ENCODE measurements around the gene OR12D2. TPM values are rescaled to one million over a fixed set of nuclear protein-coding genes. Genes with fewer than 3 reads are reported as not detected.
"Not testable (repeated sequence)": the region's sequence is repeated elsewhere in the genome, so short reads cannot be mapped to it uniquely, and the experiment has no call there.

OR12D2 gene
- total RNA-seq, 2 donors from 2014 or later, result not detected

DNA sequence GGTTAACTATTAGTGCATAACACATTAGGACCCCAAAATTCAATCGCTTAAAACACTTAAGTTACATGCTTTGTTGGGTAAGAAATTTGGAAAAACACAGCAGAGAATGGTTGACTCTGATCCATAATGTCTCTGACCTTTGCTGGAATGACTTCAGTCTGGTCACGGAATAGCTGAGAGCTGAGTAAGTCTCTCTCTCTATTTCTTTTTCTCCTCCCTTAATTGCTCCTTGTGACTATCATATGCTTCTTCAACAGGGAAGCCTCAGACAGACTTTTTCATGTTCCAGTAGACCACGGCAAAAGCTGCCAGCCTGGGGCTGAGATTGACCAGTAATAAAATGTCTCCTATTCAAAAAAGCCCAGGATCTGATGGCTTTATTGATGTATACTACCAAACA, 24.1 kb downstream of the OR12D2 start:
- no peaks in the 10 kb centered on the region for H3K9me3 ChIP-seq
- no peaks in the 10 kb centered on the region for H3K27me3 ChIP-seq (replicated peaks; ENCODE audit: insufficient read depth)
- H3K36me3 ChIP-seq, result no peaks in the 10 kb centered on the region
- H3K4me3 ChIP-seq, result no peak overlapping the region
- DNase-seq (ENCODE audit: low spot score) (no peak), ATAC-seq (ENCODE audit: insufficient number of reproducible peaks, low FRiP score, low read depth) (no peak)
- H3K4me1 ChIP-seq (ENCODE audit: control insufficient read depth in 1 of 2, low read depth in 2 of 2), result no peaks in the 10 kb centered on the region
- no peak overlapping the region for H3K27ac ChIP-seq
- TF ChIP-seq, protein P1, sequence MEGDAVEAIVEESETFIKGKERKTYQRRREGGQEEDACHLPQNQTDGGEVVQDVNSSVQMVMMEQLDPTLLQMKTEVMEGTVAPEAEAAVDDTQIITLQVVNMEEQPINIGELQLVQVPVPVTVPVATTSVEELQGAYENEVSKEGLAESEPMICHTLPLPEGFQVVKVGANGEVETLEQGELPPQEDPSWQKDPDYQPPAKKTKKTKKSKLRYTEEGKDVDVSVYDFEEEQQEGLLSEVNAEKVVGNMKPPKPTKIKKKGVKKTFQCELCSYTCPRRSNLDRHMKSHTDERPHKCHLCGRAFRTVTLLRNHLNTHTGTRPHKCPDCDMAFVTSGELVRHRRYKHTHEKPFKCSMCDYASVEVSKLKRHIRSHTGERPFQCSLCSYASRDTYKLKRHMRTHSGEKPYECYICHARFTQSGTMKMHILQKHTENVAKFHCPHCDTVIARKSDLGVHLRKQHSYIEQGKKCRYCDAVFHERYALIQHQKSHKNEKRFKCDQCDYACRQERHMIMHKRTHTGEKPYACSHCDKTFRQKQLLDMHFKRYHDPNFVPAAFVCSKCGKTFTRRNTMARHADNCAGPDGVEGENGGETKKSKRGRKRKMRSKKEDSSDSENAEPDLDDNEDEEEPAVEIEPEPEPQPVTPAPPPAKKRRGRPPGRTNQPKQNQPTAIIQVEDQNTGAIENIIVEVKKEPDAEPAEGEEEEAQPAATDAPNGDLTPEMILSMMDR (IDR thresholded peaks at IDR 0.05), result no peak

DNA sequence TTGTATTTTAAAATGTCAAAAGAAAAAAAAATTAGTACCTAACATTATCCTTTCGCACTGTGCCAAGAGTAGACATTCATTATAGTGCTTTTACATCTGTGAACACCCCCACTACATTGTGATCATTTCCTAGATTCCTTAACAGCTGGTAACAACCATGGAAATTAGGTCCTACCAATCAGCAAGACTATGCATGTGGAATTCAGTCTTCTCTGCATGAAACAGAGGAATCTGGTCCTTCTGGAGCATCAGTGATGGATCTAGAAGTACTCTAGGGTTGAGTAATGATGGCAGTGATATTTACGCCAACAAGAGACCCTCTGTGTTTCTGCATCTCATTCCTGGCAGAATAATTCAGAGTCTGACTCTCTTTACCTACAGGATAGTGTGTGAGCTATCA, 28.7 kb downstream of the OR12D2 start:
- TF ChIP-seq, protein P1 (IDR thresholded peaks at IDR 0.05), result no peak
- H3K27ac ChIP-seq, result no peak overlapping the region
- H3K36me3 ChIP-seq, result no peaks in the 10 kb centered on the region
- ATAC-seq (ENCODE audit: insufficient number of reproducible peaks, low FRiP score, low read depth), result no peak
- H3K27me3 ChIP-seq (replicated peaks; ENCODE audit: insufficient read depth), result no peaks in the 10 kb centered on the region
- DNase-seq (ENCODE audit: low spot score), result no peak
- no peaks in the 10 kb centered on the region for H3K9me3 ChIP-seq
- no peaks in the 10 kb centered on the region for H3K4me1 ChIP-seq (ENCODE audit: control insufficient read depth in 1 of 2, low read depth in 2 of 2)
- H3K4me3 ChIP-seq, result no peak overlapping the region

DNA sequence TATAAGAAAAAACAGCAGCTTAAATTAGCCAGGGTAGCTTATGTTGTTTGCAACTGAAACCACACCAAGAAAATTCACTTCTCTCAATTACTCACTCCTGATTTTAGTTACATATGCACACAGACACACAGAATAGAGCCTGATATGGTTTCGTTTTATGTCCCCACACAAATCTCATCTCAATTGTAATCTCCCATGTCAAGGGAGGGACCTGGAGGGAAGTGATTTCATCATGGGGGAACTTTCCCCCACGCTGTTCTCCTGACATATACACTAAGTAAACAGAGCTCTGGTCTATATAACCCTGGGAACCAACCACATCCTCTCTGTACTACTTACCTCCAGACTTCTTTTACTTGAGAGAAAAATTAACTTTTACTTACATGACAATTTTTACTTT, 29.1 kb downstream of the OR12D2 start:
- no peaks in the 10 kb centered on the region for H3K9me3 ChIP-seq
- ATAC-seq (ENCODE audit: insufficient number of reproducible peaks, low FRiP score, low read depth) (no peak), DNase-seq (ENCODE audit: low spot score) (no peak)
- H3K36me3 ChIP-seq, result no peaks in the 10 kb centered on the region
- no peaks in the 10 kb centered on the region for H3K4me1 ChIP-seq (ENCODE audit: control insufficient read depth in 1 of 2, low read depth in 2 of 2)
- H3K4me3 ChIP-seq, result no peak overlapping the region
- TF ChIP-seq, protein P1 (IDR thresholded peaks at IDR 0.05), result no peak
- H3K27ac ChIP-seq, result no peak overlapping the region
- no peaks in the 10 kb centered on the region for H3K27me3 ChIP-seq (replicated peaks; ENCODE audit: insufficient read depth)

DNA sequence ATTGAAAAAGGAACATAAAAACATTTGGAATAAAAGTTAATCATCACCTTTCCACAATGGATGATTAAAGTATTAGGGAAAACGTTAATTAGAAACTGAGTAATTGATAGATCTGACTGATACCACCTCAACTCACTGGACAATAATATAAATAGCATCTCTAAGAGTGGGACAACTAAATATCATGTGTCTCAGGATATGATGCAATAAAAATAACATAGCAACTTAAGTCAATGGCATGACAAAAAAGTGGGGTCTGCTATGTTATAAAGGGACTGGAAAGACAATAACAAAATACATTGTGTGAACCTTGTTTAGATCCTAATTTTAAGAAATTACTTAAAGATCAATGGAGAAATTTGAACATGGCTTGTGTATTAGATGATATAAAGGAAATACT, 29.6 kb downstream of the OR12D2 start:
- Histone ChIP-seq H3K4me3 (no peak overlapping the region), H3K4me1 (ENCODE audit: control insufficient read depth in 1 of 2, low read depth in 2 of 2) (no peaks in the 10 kb centered on the region), H3K9me3 (no peaks in the 10 kb centered on the region), H3K27ac (no peak overlapping the region), H3K36me3 (no peaks in the 10 kb centered on the region), H3K27me3 (replicated peaks; ENCODE audit: insufficient read depth) (no peaks in the 10 kb centered on the region)
- TF ChIP-seq, protein P1 (IDR thresholded peaks at IDR 0.05), result no peak
- ATAC-seq (ENCODE audit: insufficient number of reproducible peaks, low FRiP score, low read depth) (no peak), DNase-seq (ENCODE audit: low spot score) (no peak)

DNA sequence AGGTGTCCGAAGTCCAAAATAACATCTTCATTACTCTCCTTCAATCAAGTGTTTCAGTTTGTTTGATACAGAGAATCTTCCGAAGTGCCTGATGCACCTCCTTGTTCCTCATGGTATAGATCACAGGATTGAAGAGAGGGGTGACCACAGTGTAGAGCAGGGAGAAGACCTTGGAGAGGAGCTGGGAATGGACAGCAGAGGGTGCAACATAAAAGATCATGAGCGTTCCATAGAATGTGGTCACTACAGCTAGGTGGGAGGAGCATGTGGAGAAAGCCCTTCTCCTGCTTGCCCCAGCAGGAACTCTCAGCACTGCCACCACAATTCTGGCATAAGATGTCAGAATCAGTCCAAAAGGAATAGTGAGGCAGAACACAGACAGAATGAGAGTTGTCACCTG, 31.2 kb downstream of the OR12D2 start:
- H3K4me3 ChIP-seq, result no peak overlapping the region
- ATAC-seq (ENCODE audit: insufficient number of reproducible peaks, low FRiP score, low read depth) (no peak), DNase-seq (ENCODE audit: low spot score) (no peak)
- TF ChIP-seq, protein P1 (IDR thresholded peaks at IDR 0.05), result no peak
- H3K27ac ChIP-seq, result no peak overlapping the region
- H3K27me3 ChIP-seq (replicated peaks; ENCODE audit: insufficient read depth), result no peaks in the 10 kb centered on the region
- H3K4me1 ChIP-seq (ENCODE audit: control insufficient read depth in 1 of 2, low read depth in 2 of 2), result no peaks in the 10 kb centered on the region
- no peaks in the 10 kb centered on the region for H3K9me3 ChIP-seq
- H3K36me3 ChIP-seq, result no peaks in the 10 kb centered on the region

DNA sequence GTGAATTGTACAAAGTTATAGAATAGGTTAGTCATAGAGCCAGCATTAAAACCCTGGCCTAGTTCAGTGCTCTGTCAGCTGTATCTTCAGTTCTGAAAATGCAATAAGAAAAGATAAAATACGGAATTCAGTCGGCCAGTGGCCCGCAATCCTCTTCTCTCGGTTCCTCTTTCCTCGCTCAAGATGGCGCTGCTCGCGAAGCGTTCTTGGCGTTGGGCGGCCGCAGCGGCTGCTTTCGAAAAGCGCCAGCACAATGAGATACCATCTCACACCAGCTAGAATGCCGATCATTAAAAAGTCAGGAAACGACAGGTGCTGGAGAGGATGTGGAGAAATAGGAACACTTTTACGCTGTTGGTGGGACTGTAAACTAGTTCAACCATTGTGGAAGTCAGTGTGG, 41.3 kb downstream of the OR12D2 start:
- H3K9me3 ChIP-seq; H3K4me3 ChIP-seq; H3K4me1 ChIP-seq (ENCODE audit: control insufficient read depth in 1 of 2, low read depth in 2 of 2); H3K36me3 ChIP-seq; H3K27me3 ChIP-seq (replicated peaks; ENCODE audit: insufficient read depth); H3K27ac ChIP-seq; ATAC-seq (ENCODE audit: insufficient number of reproducible peaks, low FRiP score, low read depth); DNase-seq (ENCODE audit: low spot score): not testable (repeated sequence)

Data from thoracic aorta (tissue), 2 donors.